Breast epithelium (tissue), 4 donors: ENCODE data around the gene GPC6. TPM values are rescaled to one million over a fixed set of nuclear protein-coding genes. Genes with fewer than 3 reads are reported as not detected.

Experiments used
- DNase-seq, 2 donors: peaks; one replicate each; pipeline ENCODE4 v3.0.0-alpha.2; 2019; ENCODE audit warnings: low spot score in 2 of 2
- H3K27ac ChIP-seq, 2 donors: fragments of 200-600 bp; sonication (generic) in 1 of 2; one replicate each; pipeline ENCODE4 v1.5.1; 2016 to 2019; ENCODE audit warnings: mild to moderate bottlenecking in 1 of 2
- H3K27me3 ChIP-seq, 2 donors: fragments of 200-600 bp; sonication (generic) in 1 of 2; one replicate each; pipeline versions ENCODE4 v1.5.1 to v1.6.0; 2017 to 2019; ENCODE audit warnings: control low read depth in 1 of 2, mild to moderate bottlenecking in 1 of 2
- H3K36me3 ChIP-seq: fragments of 200-600 bp; one replicate; pipeline ENCODE4 v1.5.1; 2019
- H3K4me1 ChIP-seq, 2 donors: fragments of 200-600 bp; sonication (generic); one replicate each; pipeline ENCODE4 v1.5.1; 2016 to 2019; ENCODE audit warnings: control low read depth in 1 of 2
- H3K4me3 ChIP-seq, 3 donors: fragments of 200-600 bp; sonication (generic); 1 replicate in 2 of 3; 2 replicates in 1 of 3; pipeline ENCODE4 v1.5.1; 2016 to 2019; ENCODE audit warnings: mild to moderate bottlenecking in 3 of 3, moderate library complexity in 2 of 3
- H3K9me3 ChIP-seq, 2 donors: fragments of 200-600 bp; sonication (generic) in 1 of 2; one replicate each; pipeline ENCODE4 v1.5.1; 2016 to 2019; ENCODE audit warnings: control low read depth in 1 of 2
- POLR2A ChIP-seq: fragments of 450-650 bp; IDR thresholded peaks from one replicate; pipeline ENCODE4 v1.6.1; 2016; ENCODE audit warnings: antibody characterized with exemption, mild to moderate bottlenecking, moderate library complexity
- POLR2AphosphoS5 ChIP-seq, 3 donors: sonication (generic); formaldehyde crosslinking; IDR thresholded peaks; one replicate each; pipeline ENCODE4 v1.6.1; 2017; ENCODE audit warnings: antibody characterized with exemption in 3 of 3
- intact Hi-C: fragments of 100-400 bp; cut with DNase I; formaldehyde crosslinking; loops from one replicate; pipeline ENCODE4 v1.15.1; 2023; ENCODE audit warnings: low total_unique reads
- total RNA-seq, 3 donors: library from RNA; depleted of rRNA; stranded (reverse); fragments of >200 nt; gene quantifications; one replicate each; pipeline ENCODE4 v1.1.0, GENCODE V29; 2016
- TF ChIP-seq, protein P1 (sequence below), 3 donors: fragments of 450-650 bp; IDR thresholded peaks; one replicate each; pipeline ENCODE4 v1.5.1; 2016 to 2017; ENCODE audit warnings: antibody characterized with exemption in 3 of 3, mild to moderate bottlenecking in 3 of 3, moderate library complexity in 3 of 3

GPC6 gene
- total RNA-seq, 3 donors from 2014 or later = 3.5 to 44.0 (median 4.9) TPM

DNA sequence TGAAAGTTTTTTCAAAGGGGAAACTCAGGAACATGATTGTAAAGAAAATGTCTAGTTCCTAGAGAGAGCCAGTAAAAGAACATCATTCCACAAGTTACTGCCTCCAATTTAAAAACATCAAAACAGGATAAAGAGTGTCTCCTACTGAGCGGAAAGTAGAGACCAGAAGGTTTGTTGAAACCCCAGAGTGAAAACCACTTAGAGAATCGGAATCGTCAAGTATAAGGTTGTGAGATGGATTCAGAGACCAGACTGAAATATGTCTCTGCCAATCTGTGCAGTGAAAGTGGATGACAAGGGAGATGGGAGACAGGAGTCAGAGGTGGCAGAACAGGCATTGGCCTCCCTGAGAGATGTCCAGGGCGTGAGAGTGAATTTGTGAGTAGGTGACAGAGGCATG, 133.4 kb downstream of the GPC6 start:
- H3K36me3 ChIP-seq = no peaks in the 10 kb centered on the region
- H3K27me3 ChIP-seq = no peaks in the 10 kb centered on the region
- no peak for DNase-seq
- H3K4me1 ChIP-seq = no peaks in the 10 kb centered on the region
- H3K4me3 ChIP-seq = no peak overlapping the region
- TF ChIP-seq POLR2A (no peak), POLR2AphosphoS5 (IDR thresholded peaks at IDR 0.05) (no peak)
- TF ChIP-seq, protein P1, sequence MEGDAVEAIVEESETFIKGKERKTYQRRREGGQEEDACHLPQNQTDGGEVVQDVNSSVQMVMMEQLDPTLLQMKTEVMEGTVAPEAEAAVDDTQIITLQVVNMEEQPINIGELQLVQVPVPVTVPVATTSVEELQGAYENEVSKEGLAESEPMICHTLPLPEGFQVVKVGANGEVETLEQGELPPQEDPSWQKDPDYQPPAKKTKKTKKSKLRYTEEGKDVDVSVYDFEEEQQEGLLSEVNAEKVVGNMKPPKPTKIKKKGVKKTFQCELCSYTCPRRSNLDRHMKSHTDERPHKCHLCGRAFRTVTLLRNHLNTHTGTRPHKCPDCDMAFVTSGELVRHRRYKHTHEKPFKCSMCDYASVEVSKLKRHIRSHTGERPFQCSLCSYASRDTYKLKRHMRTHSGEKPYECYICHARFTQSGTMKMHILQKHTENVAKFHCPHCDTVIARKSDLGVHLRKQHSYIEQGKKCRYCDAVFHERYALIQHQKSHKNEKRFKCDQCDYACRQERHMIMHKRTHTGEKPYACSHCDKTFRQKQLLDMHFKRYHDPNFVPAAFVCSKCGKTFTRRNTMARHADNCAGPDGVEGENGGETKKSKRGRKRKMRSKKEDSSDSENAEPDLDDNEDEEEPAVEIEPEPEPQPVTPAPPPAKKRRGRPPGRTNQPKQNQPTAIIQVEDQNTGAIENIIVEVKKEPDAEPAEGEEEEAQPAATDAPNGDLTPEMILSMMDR (IDR thresholded peaks at IDR 0.05) = no peak
- intact Hi-C loops = no loop called here
- no peak overlapping the region for H3K27ac ChIP-seq
- no peaks in the 10 kb centered on the region for H3K9me3 ChIP-seq

DNA sequence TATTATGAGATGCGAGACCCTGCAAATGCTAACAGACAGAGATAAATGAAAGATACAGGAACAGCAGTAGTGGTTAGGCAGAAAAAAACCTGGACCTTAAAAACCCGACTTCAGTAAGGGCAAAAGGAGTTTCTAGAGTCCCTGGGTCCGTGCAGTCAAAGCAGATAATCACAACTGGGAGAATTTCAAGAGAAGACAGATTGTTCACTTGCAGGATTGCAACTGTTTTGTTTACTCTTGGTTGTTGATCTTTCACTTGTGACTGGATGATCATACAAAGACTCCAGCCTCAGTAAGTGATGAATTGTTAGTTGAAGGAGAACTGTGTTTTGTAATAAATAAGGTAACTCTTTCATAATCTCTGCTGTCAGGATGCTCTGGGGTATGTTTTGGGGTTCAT, 135.1 kb downstream of the GPC6 start:
- no peaks in the 10 kb centered on the region for H3K9me3 ChIP-seq
- no peaks in the 10 kb centered on the region for H3K36me3 ChIP-seq
- H3K27ac ChIP-seq = no peak overlapping the region
- intact Hi-C loops = no loop called here
- TF ChIP-seq, protein P1 (IDR thresholded peaks at IDR 0.05) = no peak
- TF ChIP-seq POLR2AphosphoS5 (IDR thresholded peaks at IDR 0.05) (no peak), POLR2A (no peak)
- H3K4me3 ChIP-seq = no peak overlapping the region
- no peaks in the 10 kb centered on the region for H3K4me1 ChIP-seq
- no peak for DNase-seq
- H3K27me3 ChIP-seq = no peaks in the 10 kb centered on the region

DNA sequence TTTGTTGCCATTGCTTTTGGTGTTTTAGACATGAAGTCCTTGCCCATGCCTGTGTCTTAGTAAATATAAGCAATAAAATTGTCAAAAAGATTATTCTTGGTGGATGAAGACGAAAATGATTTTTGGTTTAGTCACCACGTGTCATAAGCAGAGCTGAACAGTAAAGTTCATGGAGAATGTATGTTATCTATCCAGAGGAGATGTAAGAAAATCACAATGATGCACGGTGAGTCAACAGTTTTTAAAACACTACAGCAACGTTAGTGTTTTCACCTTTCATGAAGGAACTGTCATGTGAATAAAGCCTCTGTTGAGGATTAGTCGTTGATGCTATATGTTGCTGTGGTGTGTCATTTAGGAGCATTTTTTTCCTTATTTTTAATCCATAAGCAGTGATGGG, 137.6 kb downstream of the GPC6 start:
- Histone ChIP-seq H3K27me3 (no peaks in the 10 kb centered on the region), H3K27ac (no peak overlapping the region), H3K36me3 (no peaks in the 10 kb centered on the region), H3K4me3 (no peak overlapping the region), H3K4me1 (no peaks in the 10 kb centered on the region), H3K9me3 (no peaks in the 10 kb centered on the region)
- TF ChIP-seq, protein P1 (IDR thresholded peaks at IDR 0.05) = no peak
- no peak for TF ChIP-seq POLR2A
- no peak for TF ChIP-seq POLR2AphosphoS5 (IDR thresholded peaks at IDR 0.05)
- DNase-seq = no peak
- intact Hi-C loops = no loop called here

DNA sequence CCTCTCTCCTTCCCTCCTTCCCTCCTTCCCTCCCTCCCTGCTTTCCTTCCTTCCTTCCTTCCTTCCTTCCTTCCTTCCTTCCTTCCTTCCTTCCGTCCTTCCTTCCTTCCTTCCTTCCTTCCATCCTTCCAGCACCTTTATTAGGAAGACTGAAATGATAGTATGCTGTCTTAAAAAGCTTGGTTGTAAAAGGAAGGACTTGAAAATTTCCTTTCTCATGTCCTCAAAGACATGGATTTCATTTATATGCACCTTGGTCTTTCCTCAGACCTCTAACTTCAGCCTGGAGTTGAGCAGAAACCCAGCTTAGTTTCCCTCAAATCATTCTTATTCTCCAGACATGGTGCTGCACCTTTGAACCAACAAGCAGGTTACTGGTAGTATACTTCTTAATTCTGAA, 141.7 kb downstream of the GPC6 start:
- Histone ChIP-seq H3K9me3 (no peaks in the 10 kb centered on the region), H3K36me3 (no peaks in the 10 kb centered on the region), H3K27me3 (no peaks in the 10 kb centered on the region), H3K4me1 (no peaks in the 10 kb centered on the region), H3K27ac (no peak overlapping the region), H3K4me3 (no peak overlapping the region)
- intact Hi-C loops = no loop called here
- TF ChIP-seq POLR2AphosphoS5 (IDR thresholded peaks at IDR 0.05) (no peak), POLR2A (no peak)
- TF ChIP-seq, protein P1 (IDR thresholded peaks at IDR 0.05) = no peak
- no peak for DNase-seq

DNA sequence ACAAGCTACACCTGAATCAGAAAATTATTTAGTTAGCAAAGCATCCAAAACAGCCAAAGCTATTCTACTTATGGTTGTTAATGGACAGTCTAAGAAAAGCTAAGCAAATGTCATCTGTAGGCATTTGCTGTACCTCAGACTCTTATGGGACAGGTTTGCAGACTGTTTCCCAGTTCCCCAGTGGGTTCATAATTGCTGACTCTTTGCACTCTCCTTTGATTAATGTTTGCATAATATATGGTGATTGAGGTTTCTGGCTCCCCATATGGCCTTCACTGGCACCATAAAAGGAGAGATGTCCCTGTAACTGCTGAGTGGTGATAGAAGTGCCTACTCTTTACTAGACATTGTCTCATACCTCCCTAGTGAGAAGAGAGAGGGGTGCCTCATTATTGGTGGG, 142.1 kb downstream of the GPC6 start:
- no peaks in the 10 kb centered on the region for H3K36me3 ChIP-seq
- no peaks in the 10 kb centered on the region for H3K27me3 ChIP-seq
- no peak overlapping the region for H3K27ac ChIP-seq
- no peak for DNase-seq
- H3K4me1 ChIP-seq = no peaks in the 10 kb centered on the region
- no peak overlapping the region for H3K4me3 ChIP-seq
- TF ChIP-seq POLR2AphosphoS5 (IDR thresholded peaks at IDR 0.05) (no peak), POLR2A (no peak)
- no peaks in the 10 kb centered on the region for H3K9me3 ChIP-seq
- intact Hi-C loops = no loop called here

DNA sequence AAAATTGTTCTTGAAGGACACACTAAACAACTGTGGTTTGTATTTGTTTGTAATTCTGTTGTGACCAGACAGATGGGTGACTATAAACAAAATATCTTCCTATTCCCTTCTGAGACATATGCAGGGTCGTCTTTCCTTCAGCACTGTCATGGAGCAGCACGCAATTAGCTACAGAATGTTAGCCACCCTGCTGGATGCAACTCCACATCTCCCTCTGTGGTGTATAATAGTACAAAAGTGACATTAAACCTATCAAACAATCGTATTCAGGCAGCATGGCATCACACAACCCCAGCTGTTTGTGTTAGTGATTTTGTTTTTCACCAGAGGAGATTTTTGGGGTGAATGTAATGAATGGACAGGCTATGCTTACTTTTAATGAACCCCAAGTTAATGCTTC, 146.2 kb downstream of the GPC6 start:
- no peaks in the 10 kb centered on the region for H3K9me3 ChIP-seq
- no peaks in the 10 kb centered on the region for H3K36me3 ChIP-seq
- H3K27ac ChIP-seq = no peak overlapping the region
- H3K27me3 ChIP-seq = no peaks in the 10 kb centered on the region
- intact Hi-C loops = no loop called here
- DNase-seq = no peak
- H3K4me3 ChIP-seq = no peak overlapping the region
- TF ChIP-seq, protein P1 (IDR thresholded peaks at IDR 0.05) = no peak
- no peak for TF ChIP-seq POLR2AphosphoS5 (IDR thresholded peaks at IDR 0.05)
- TF ChIP-seq POLR2A = no peak
- H3K4me1 ChIP-seq = no peaks in the 10 kb centered on the region
